Stimulated activated CD8-positive, alpha-beta memory T cell treated with anti-CD3 and anti-CD28 coated beads, Interleukin-4, amount 100 ng/mL, for 24 hours (primary cell): ENCODE data around the gene STUB1.

Experiments
- DNase-seq: peaks from one replicate; pipeline ENCODE4 v3.0.0-alpha.2; 2020; ENCODE audit warnings: low read depth

STUB1 gene

DNA sequence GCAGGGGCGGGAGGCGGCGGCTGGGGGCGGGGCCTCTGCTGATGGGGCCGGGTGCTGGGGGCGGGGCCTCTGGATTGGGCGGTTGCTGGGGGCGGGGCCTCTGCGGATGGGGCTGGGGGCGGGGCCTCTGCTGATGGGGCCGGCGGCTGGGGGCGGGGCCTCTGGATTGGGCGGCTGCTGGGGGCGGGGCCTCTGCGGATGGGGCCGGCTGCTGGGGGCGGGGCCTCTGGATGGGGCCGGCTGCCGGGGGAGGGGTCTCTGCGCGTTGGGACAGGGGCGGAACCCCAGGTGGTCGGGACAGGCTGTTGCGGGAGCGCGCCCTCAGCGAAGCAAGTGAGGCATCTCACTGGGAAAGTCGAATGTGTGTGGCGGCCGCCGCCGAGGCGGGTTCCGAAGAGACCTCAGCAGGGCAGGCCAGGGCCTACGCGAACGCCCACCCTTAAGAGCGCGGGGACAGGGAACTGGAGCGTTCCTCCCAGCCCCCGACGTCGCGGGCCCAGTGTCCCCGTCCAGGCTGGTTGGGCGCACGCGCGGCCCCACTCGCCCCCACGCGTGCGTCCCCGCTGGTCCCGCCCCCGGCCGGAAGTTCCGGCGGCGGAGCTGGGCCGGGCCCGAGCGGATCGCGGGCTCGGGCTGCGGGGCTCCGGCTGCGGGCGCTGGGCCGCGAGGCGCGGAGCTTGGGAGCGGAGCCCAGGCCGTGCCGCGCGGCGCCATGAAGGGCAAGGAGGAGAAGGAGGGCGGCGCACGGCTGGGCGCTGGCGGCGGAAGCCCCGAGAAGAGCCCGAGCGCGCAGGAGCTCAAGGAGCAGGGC lies at the start of gene STUB1:
Gene STUB1 (plus strand): TSS at position 597 of the 811 bp plus-strand sequence. CDS start 116 bp downstream, at position 713.
- peak; percentile 81 for DNase-seq

- no peak for DNase-seq
Measured at GRCh38 chr16:630815-631405, 49.3 kb upstream of the STUB1 start, which contains the start of gene WFIKKN1. Gene WFIKKN1 (plus strand): TSS chr16:630985. CDS start chr16:631254, 269 bp downstream.

GRCh38 chr16:631808-632358 lies 48.3 kb upstream of the STUB1 start:
- DNase-seq: no peak

- no peak for DNase-seq
Measured at GRCh38 chr16:632486-633335, 47.5 kb upstream of the STUB1 start.

GRCh38 chr16:633336-634050 lies 46.7 kb upstream of the STUB1 start:
- DNase-seq: no peak

DNA sequence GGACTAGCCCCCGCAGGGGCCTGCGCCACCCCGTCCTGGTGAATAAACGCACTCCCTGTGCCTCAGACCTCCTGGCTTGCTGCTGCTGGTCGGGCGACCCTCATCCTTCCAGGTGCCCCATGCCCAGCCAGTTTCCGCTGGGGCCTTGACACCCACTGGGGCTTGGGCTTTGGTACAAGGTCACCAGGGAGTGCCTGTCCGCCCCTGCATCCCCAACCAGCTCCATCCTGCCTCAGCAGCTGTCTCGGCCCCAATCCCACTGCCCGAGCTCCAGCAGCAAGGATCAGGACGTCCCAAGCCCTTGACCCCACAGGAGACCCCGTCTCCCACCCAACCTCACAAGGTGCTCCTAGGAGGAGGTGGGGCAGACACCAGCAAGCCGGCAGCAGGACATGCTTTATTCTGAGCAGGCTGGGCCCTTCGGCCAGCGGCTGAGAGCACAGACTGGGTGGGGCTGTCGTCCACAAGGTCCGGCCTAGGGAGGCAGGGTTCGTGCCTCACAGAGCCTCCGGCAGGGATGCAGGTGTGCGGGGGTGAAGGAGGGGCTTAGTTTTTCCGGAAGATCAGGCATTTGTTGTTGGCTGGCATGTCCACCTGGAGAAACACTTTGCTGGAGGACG lies 46.0 kb upstream of the STUB1 start:
- DNase-seq: no peak

- DNase-seq: no peak
Measured at GRCh38 chr16:634996-635395, 45.2 kb upstream of the STUB1 start.

- no peak for DNase-seq
Measured at GRCh38 chr16:635573-636205, 44.5 kb upstream of the STUB1 start.

DNA sequence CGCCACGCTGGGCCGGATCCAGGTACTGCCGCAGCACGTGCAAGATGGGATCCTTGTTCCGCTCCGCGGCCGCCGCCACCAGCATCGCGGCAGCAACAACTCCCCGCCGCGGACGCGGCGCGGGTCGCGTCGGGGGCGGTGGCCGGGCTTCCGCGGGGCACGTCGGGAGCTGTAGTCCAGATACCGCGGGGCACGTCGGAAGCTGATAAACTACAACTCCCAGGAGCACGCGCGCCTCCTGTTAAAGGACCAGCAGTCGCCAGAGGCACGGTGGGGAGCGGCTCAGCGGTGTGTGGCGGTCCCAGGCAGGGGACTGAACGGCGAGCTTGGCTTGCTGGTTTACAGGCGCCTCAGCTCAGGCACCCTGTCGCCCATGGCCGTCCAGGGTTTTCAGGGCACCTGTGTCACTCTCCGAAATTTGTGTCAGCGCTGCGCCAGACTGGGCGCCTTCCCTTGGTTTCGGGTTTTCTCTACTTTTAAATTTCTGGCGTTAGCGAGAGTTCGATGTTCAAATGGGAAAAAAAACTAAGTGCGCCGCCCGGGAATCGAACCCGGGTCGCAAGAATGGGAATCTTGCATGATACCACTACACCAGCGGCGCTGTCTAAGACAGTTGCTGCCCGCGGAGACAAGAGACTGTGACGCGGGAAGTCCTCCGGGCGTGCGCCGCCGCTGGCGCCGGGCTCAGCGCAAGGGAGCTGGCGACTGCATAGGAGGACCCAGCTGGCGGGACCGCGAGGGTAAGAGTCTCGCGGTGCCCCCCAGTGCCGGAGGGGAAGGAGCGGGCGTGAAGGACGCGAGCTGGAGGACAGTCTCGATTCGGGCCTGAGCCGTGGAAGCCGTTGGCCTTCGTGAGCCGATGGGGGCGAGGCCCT lies 43.8 kb upstream of the STUB1 start, which contains the start of gene METTL26:
Gene METTL26 (minus strand): TSS at position 100 of the 875 bp plus-strand sequence. CDS start 15 bp downstream, at position 85.
- DNase-seq: peak; percentile 87

GRCh38 chr16:637081-638018 lies 42.9 kb upstream of the STUB1 start:
- peak; percentile 79 for DNase-seq

DNA sequence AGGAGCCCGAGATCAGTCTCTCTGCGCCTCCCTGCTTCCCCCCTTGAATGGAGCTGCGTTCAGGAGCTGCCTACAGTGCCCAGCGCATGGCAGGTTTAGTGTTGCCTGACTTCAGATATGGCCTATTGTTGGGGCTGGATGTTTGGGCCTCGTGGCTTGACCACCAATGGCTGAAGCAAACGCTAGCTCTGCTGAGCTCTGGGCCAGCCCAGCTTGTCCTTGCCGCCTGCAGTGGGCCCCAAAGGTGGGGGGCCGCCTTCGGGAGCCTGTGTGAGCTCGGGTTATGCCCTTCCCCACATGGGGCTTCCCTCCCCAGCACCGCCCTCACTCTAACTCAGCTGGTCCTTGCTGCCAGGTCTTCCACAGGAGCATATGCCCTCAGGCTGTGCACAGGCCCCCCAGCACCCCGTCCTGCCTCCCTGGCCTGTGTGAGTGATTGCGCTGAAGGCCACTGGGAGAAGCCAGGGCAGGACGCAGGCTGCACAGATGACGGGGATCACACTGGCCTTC lies 42.1 kb upstream of the STUB1 start:
- no peak for DNase-seq

GRCh38 chr16:638836-639235 lies 41.4 kb upstream of the STUB1 start:
- DNase-seq: no peak

DNA sequence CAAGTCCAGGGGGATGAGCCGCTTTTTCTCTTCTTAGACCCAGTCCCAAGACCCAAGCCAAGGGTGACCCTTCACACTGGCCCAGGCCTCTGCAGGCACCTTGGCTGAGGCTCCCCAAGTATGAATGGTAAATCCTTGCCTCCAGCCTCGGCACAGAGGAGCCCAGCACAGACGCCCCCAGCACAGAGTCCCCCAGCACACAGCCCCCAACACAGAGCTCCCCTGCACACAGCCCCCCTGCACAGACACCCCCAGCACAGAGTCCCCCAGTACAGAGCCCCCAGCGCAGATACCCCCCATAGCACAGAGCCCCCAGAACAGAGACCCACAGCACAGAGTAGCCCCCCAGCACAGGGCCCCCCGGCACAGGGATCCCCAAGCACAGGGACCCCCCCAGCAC lies 39.6 kb upstream of the STUB1 start:
- DNase-seq: no peak

DNA sequence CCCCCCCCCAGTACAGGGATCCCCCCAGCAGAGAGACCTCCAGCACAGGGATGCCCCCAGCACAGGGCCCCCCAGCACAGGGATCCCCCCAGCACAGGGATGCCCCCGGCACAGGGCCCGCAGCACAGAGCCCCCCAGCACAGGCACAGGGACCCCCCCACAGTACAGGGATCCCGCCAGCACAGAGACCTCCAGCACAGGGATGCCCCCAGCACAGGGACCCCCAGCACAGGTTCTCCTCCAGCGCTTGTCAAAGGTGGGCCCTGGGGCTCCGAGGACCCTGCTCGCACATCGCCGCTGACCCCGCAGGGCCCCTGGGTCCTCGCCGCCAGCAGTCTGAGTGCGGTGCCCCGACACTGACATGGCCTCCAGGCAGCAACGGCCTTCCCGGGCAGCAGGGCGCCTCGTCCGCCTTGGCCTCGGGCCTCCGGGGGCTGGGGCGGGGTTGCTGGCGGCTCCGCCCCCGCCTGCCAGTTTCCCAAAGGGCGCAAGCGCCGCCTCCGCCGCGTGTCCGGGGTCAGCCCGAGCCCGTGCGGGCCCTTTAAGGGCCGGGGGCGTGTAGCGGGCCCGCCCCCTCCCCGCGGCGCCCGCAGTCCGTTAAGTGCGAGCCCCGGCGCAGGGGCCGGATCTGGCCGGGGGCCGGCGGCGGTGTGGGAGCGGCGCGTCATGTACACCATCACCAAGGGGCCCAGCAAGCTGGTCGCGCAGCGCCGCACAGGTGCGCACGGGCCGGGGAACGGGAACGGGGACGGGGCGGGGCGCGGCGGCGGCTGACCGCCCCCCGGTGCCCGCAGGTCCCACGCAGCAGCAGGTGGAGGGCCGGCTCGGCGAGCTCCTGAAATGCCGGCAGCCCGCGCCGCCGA lies 38.7 kb upstream of the STUB1 start, which contains the start of gene MCRIP2:
Gene MCRIP2 (plus strand): TSS at position 503 of the 863 bp plus-strand sequence. CDS start 164 bp downstream, at position 667.
- peak; percentile 73 for DNase-seq

DNA sequence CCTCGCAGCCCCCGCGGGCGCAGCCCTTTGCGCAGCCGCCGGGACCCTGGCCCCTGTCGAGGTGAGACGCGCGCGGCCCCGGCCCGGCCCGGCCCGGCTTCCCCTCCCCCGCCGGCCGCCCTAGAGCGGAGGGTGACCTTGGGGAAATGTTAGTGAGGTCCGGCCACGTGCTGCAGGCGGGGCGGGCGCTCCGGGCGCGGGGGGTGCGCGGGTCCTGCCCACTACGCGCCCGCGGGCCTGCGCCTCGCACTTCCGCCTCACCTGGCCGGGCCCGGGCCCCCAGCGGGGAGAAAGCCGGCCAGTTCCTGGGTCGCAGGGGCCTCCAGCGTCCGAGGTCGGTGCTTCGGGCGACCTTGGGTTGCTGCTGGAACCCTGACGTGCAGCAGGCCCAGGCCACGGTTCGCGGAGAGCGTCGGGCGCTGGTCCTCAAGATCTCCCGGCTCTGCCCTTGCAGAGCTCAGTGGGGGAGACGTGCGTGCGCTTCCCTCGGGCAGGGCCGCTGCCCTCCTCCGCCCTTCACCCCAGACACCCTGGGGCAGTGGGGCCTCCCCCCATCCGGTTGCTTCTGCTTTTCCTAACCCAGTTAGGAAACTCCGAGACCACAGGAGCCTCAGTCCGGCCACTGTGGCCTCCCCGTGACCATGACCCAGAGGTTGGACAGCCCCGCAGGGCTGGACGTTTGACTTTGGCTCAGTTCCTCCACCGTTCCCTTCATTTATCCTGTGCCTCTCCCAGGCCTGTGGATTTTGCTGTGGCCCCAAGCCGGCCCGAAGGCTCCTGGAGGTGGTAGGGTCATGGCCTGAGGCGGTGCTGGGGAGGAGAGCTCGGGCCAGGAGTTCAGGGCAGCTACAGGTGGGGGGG lies 37.8 kb upstream of the STUB1 start:
- DNase-seq: no peak

GRCh38 chr16:643050-643368 lies 37.2 kb upstream of the STUB1 start:
- no peak for DNase-seq
